Karpas-422 (cell line): ENCODE results near the gene MTG2. TPM values are rescaled to one million over a fixed set of nuclear protein-coding genes. Genes with fewer than 3 reads are reported as not detected.
"Not testable (repeated sequence)": the region's sequence is repeated elsewhere in the genome, so short reads cannot be mapped to it uniquely, and the experiment has no call there.

ENCODE experiments used
- DNase-seq: peaks from one replicate; pipeline ENCODE4 v3.0.0-alpha.2; 2015
- H2AFZ ChIP-seq: fragments of 200-600 bp; sonication (generic); 2 replicates; pipeline ENCODE4 v1.6.1; 2014; ENCODE audit warnings: antibody characterized with exemption, low read length, mixed read lengths
- H3K27ac ChIP-seq: fragments of 200-600 bp; sonication (generic); 2 replicates; pipeline ENCODE4 v1.5.1; 2014; ENCODE audit warnings: mild to moderate bottlenecking, low read length, moderate library complexity
- H3K27me3 ChIP-seq: fragments of 200-600 bp; sonication (generic); 2 replicates; pipeline ENCODE4 v1.6.1; 2014; ENCODE audit warnings: low read length, mixed read lengths
- H3K36me3 ChIP-seq: fragments of 200-600 bp; sonication (generic); 2 replicates; pipeline ENCODE4 v1.6.1; 2014; ENCODE audit warnings: low read length, mixed read lengths; ENCODE audit not compliant: insufficient read depth
- H3K4me1 ChIP-seq: fragments of 200-600 bp; sonication (generic); 2 replicates; pipeline ENCODE4 v1.6.1; 2014; ENCODE audit warnings: mild to moderate bottlenecking, low read length, mixed read lengths
- H3K4me2 ChIP-seq: fragments of 200-600 bp; sonication (generic); 2 replicates; pipeline ENCODE4 v1.6.1; 2014; ENCODE audit warnings: low read length, low read depth, mild to moderate bottlenecking; ENCODE audit not compliant: poor library complexity, severe bottlenecking
- H3K4me3 ChIP-seq: fragments of 200-600 bp; sonication (generic); 2 replicates; pipeline ENCODE4 v1.5.1; 2014; ENCODE audit warnings: mild to moderate bottlenecking, antibody characterized with exemption, low read length, mixed read lengths
- H3K79me2 ChIP-seq: fragments of 200-600 bp; sonication (generic); 2 replicates; pipeline ENCODE4 v1.6.1; 2014; ENCODE audit warnings: mild to moderate bottlenecking, low read length, mixed read lengths
- H3K9ac ChIP-seq: fragments of 200-600 bp; sonication (generic); 2 replicates; pipeline ENCODE4 v1.6.0; 2014; ENCODE audit warnings: low read length
- H3K9me2 ChIP-seq: fragments of 200-600 bp; sonication (generic), shearing (Covaris generic); replicated peaks from 2 replicates; pipeline ENCODE4 v1.6.0; 2014; ENCODE audit warnings: mild to moderate bottlenecking, low read length, moderate library complexity; ENCODE audit not compliant: insufficient read depth
- H3K9me3 ChIP-seq: fragments of 300-700, 200-600 bp; sonication (generic); 2 replicates; pipeline ENCODE4 v1.6.1; 2014; ENCODE audit warnings: low read length, mixed read lengths
- H4K20me1 ChIP-seq: fragments of 200-600 bp; sonication (generic); 2 replicates; pipeline ENCODE4 v1.6.1; 2014; ENCODE audit warnings: mild to moderate bottlenecking, antibody characterized with exemption, low read length, low read depth; ENCODE audit not compliant: insufficient read depth
- total RNA-seq: library from RNA; depleted of rRNA; stranded (reverse); fragments of >200 nt; shearing (Covaris generic); gene quantifications from 2 replicates; pipeline ENCODE4 v1.2.3, GENCODE V29; 2014; ENCODE audit warnings: low replicate concordance

MTG2 gene
- total RNA-seq, 1 experiment from 2014 or later, result 20.2 TPM

DNA sequence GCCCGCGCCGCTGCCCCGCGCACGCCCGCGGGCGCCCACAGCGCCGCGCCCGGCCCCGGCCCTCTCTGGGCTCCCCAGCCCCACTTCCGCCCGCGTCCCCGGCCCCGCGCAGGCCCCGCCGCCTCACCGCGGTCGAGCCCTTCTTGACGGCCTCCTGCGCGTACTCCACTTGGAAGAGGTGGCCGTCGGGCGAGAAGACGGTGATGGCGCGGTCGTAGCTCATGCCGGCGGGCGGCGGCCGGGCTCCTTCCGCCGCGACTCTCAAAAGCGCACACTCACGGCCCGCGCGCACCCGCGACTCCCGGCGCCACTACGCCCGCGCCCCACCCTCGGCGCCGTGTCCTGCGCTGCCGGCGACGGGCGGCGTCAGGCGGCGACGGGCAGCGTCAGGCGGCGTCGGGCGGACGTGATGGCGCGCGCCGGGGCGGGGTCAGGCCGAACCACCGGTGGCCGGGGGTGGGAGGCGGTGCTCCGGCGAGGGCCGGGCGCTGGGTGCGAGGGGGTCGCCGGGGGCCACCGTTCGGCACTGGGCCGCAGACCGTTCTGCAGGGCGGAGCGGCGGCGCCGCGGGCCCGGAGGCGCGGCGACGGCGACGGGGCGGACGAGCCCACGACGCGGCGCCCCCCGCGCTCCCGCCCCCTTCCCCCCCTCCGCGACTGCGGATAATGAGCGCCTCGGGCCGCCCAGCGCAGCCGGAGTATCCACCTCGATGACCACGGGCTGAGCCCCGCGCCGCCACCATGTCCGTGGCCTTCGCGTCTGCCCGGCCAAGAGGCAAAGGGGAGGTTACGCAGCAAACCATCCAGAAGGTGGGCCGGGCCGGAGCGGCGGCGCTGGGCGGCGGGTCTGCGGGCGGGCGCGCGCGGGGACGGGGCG is 39.5 kb upstream of the MTG2 start, which contains the start of the genes PSMA7 and SS18L1:
Gene PSMA7, minus strand, starts transcription at position 314 of the 876 bp plus-strand sequence. Its CDS starts 91 bp downstream, at position 223.
Gene SS18L1, plus strand, starts transcription at position 689 of the 876 bp plus-strand sequence. Its CDS starts 52 bp downstream, at position 741.
- Histone ChIP-seq H3K27ac (peak within 1 kb of the TSS; percentile 51), H3K4me1 (peaks cover 27% of the 10 kb centered on the region), H3K9ac (peak within 1 kb of the TSS; percentile 91), H3K9me2 (no peaks in the 10 kb centered on the region), H3K36me3 (peaks cover 25% of the 10 kb centered on the region), H3K4me3 (peak within 1 kb of the TSS; percentile 91), H2AFZ (0 out of 2 replicates have a peak within 1 kb of the TSS, but pooled peaks have one; percentile 63), H3K27me3 (no peaks in the 10 kb centered on the region), H3K4me2 (peak within 1 kb of the TSS; percentile 91), H3K9me3 (no peaks in the 10 kb centered on the region), H4K20me1 (peaks cover 78% of the 10 kb centered on the region), H3K79me2 (peaks cover 76% of the 10 kb centered on the region)
- peak; percentile 96 for DNase-seq

DNA sequence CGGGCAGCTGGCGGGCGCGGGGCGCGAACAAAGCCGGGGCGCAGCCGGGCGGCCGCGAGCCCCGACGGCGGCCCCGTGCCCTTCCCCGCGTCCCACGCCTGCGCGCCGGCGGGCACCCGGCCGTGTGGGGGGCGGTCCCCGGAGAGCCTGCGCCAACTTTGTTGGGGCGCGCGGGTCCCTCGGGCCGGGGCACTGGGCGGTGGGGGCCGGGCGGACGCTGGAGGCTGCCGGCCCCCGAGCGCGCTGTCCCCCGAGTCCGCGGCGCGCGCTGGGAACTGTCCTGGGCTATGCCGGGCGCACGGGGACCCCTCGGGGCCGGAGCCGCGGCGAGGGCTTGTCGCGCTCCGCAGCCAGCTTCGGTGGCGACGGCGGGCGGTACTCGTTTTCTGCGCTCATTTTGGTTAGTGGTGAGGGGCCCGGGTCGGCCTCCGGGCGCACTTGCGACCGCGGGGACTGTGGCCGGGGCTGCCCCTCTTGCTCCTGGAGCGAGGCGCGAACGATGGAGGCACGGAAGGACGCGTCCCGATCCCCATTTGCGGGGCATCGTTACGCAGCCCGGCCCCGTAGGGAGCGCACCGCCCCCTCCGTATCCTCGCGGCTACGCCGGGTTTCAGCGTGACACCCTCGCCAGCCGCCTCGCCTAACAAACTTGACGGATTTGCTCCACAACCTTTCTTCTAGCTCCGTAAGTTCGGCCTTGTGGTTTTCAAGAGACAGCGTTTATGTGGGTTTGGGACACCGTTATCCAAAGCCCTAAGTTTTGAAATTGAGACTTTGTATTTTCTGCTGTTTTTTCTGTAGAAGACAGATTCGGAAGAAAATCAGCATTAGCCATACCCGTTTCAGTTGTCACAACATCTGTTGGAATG is 38.6 kb upstream of the MTG2 start:
- H3K9ac ChIP-seq, result peak overlapping the region; percentile 91
- H3K4me2 ChIP-seq, result peak overlapping the region; percentile 72
- H3K9me2 ChIP-seq, result no peaks in the 10 kb centered on the region
- H3K4me1 ChIP-seq, result peaks cover 27% of the 10 kb centered on the region
- H3K79me2 ChIP-seq, result peaks cover 70% of the 10 kb centered on the region
- peaks cover 19% of the 10 kb centered on the region for H3K36me3 ChIP-seq
- H4K20me1 ChIP-seq, result peaks cover 79% of the 10 kb centered on the region
- peak; percentile 75 for DNase-seq
- H3K4me3 ChIP-seq, result peak overlapping the region; percentile 81
- no peaks in the 10 kb centered on the region for H3K27me3 ChIP-seq
- H3K27ac ChIP-seq, result no peak overlapping the region
- 0 out of 2 replicates have a peak overlapping the region, but pooled peaks have one; percentile 63 for H2AFZ ChIP-seq
- H3K9me3 ChIP-seq, result no peaks in the 10 kb centered on the region

DNA sequence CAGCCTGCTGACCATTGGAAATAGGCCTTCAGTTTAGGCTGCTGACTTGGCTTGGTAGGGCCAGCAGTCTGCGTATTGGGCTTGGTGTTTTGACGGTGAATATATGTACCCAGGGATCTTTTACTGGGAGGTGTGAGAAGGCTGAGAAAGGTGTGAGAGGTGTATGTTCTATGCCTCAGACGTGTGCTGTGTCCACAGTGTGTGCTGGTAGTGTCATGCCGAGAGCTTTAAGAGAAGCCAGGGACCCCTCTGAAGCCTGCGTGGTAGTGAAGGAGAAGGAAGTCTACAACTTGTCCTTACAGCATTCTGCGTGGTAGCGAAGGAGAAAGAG is 37.2 kb upstream of the MTG2 start:
- peaks cover 25% of the 10 kb centered on the region for H3K4me1 ChIP-seq
- DNase-seq, result no peak
- H3K27ac ChIP-seq, result no peak overlapping the region
- peaks cover 75% of the 10 kb centered on the region for H4K20me1 ChIP-seq
- H3K9me2 ChIP-seq, result no peaks in the 10 kb centered on the region
- no peak overlapping the region for H3K4me2 ChIP-seq
- no peak overlapping the region for H3K9ac ChIP-seq
- no peak overlapping the region for H3K4me3 ChIP-seq
- no peaks in the 10 kb centered on the region for H3K27me3 ChIP-seq
- H3K9me3 ChIP-seq, result no peaks in the 10 kb centered on the region
- peaks cover 60% of the 10 kb centered on the region for H3K79me2 ChIP-seq
- peaks cover 5% of the 10 kb centered on the region; the same call in 1 of the 2 replicates for H3K36me3 ChIP-seq
- no peak overlapping the region for H2AFZ ChIP-seq

DNA sequence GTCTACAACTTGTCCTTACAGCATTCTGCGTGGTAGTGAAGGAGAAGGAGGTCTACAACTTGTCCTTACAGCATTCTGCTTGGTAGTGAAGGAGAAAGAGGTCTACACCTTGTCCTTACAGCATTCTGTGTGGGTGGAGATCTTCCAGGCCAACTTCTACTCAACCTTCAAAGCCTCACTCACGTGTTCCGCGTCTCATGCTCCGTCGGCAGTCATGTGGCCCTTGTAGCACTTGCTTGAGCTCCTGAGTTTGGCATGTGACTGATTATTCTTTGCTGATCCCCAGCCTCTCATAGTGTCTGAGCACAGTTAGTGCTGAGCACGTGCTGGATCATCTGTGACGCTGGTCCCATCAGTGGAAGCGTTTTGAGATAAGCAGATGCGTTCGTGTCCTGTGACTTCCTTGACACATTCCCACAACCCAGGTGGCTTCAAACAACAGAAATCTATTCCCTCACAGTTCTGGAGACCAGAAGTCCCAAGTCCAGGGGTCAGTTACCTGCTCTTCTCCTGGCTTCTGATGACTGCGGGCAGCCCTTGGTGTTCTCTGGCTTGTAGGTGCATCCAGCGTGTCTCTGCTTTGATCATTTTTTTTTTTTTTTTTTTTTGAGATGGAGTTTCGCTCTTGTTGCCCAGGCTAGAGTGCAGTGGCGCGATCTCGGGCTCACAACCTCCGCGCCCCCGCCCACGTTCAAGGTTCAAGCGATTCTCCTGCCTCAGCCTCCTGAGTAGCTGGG is 36.6 kb upstream of the MTG2 start:
- Histone ChIP-seq H3K27ac (no peak overlapping the region), H3K9me2 (no peaks in the 10 kb centered on the region), H3K9ac (no peak overlapping the region), H3K79me2 (peaks cover 55% of the 10 kb centered on the region), H3K4me1 (peaks cover 19% of the 10 kb centered on the region), H3K36me3 (0 out of 2 replicates have a peak, but pooled peaks cover 3% of the 10 kb centered on the region), H3K4me3 (no peak overlapping the region), H3K9me3 (no peaks in the 10 kb centered on the region), H3K4me2 (no peak overlapping the region), H3K27me3 (no peaks in the 10 kb centered on the region), H4K20me1 (peaks cover 70% of the 10 kb centered on the region), H2AFZ (no peak overlapping the region)
- no peak for DNase-seq

DNA sequence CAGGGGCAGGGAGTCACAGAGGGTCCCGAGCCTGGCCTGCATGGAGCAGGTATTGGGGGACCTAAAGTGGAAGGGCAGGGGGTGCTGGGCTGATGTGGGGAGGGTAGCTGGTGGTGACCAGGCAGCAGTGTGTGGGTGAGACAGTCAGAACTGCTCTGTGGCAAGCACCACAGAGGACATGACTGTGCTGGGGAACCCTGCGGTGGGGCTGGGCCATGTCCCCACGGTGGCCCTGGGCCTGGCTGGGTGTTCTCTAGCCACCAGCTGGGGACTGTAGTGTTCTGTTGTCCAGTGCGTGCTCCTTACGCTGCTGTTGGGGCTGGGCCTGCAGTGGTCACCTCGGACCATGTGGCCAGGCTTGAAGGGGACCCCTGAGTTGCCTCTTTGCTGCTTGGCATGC is 35.7 kb upstream of the MTG2 start:
- H3K4me3 ChIP-seq, result no peak overlapping the region

DNA sequence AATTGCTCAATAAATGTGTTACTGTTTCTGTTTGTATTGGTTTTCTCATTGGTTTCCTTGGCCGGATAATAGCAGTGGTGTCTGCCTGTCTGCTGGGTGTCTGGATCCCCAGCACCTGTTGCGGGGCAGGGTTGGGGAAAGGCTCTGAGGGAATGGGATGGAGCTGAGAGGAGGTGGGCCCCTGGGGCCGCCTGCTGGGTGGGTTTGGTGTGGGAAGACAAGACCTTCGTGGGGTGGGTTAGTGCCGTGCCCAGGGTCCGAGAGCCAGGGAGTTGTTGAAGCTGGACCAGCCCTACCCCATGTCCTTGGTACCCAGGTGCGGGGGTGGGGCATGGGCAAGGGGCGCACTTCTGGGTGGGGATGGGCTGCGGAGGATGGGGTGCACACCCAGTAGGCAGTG is 35.3 kb upstream of the MTG2 start:
- no peaks in the 10 kb centered on the region for H3K27me3 ChIP-seq
- no peak overlapping the region for H3K9ac ChIP-seq
- H3K9me2 ChIP-seq, result no peaks in the 10 kb centered on the region
- peaks cover 10% of the 10 kb centered on the region for H3K4me1 ChIP-seq
- DNase-seq, result no peak
- no peak overlapping the region for H3K4me3 ChIP-seq
- peaks cover 3% of the 10 kb centered on the region; the same call in 1 of the 2 replicates for H3K36me3 ChIP-seq
- H3K4me2 ChIP-seq, result no peak overlapping the region
- no peaks in the 10 kb centered on the region for H3K9me3 ChIP-seq
- H4K20me1 ChIP-seq, result peaks cover 63% of the 10 kb centered on the region
- H3K27ac ChIP-seq, result no peak overlapping the region
- peaks cover 41% of the 10 kb centered on the region for H3K79me2 ChIP-seq
- H2AFZ ChIP-seq, result no peak overlapping the region

More for the DNA sequence above, 35.7 kb upstream of the MTG2 start:
- peaks cover 45% of the 10 kb centered on the region for H3K79me2 ChIP-seq
- no peak overlapping the region for H3K9ac ChIP-seq
- no peak overlapping the region for H3K4me2 ChIP-seq
- no peak for DNase-seq
- H3K4me1 ChIP-seq, result peaks cover 10% of the 10 kb centered on the region
- peaks cover 3% of the 10 kb centered on the region; the same call in 1 of the 2 replicates for H3K36me3 ChIP-seq
- no peaks in the 10 kb centered on the region for H3K27me3 ChIP-seq
- H3K9me3 ChIP-seq, result no peaks in the 10 kb centered on the region
- H3K9me2 ChIP-seq, result no peaks in the 10 kb centered on the region
- H2AFZ ChIP-seq, result no peak overlapping the region
- no peak overlapping the region for H3K27ac ChIP-seq
- H4K20me1 ChIP-seq, result peaks cover 63% of the 10 kb centered on the region

DNA sequence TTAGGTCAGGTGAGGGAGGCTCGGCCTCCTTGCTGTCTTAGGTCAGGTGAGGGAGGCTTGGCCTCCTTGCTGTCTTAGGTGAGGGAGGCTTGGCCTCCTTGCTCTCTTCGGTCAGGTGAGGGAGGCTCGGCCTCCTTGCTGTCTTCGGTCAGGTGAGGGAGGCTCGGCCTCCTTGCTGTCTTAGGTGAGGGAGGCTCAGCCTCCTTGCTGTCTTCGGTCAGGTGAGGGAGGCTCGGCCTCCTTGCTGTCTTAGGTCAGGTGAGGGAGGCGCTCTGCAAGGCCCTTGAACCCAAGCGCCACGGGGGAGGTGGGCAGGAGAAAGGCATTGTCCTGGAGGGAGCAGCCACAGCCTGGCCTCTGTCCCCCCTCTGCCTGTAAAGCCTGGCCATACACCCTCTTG is 34.4 kb upstream of the MTG2 start:
- Histone ChIP-seq H4K20me1 (peaks cover 64% of the 10 kb centered on the region), H3K79me2 (peaks cover 38% of the 10 kb centered on the region), H3K4me1 (peaks cover 10% of the 10 kb centered on the region)
- H3K9ac ChIP-seq, H3K9me2 ChIP-seq, H3K9me3 ChIP-seq, H3K27ac ChIP-seq, H2AFZ ChIP-seq, H3K4me3 ChIP-seq, DNase-seq, H3K4me2 ChIP-seq, H3K36me3 ChIP-seq, H3K27me3 ChIP-seq: not testable (repeated sequence)
